Parathyroid adenoma (tissue), 2 donors: Measurements from ENCODE around the gene CFAP107.

Experiments used
- H2AFZ ChIP-seq: fragments of 300-600 bp; sonication (generic); one replicate; pipeline ENCODE4 v1.7.0; 2017; ENCODE audit warnings: antibody characterized with exemption, mild to moderate bottlenecking
- H3K27ac ChIP-seq: fragments of 300-600 bp; sonication (generic); one replicate; pipeline ENCODE4 v1.7.0; 2017
- H3K27me3 ChIP-seq: fragments of 300-600 bp; sonication (generic); one replicate; pipeline ENCODE4 v1.7.0; 2017; ENCODE audit warnings: low read length; ENCODE audit not compliant: control insufficient read depth, insufficient read depth
- H3K36me3 ChIP-seq: fragments of 300-600 bp; sonication (generic); one replicate; pipeline ENCODE4 v1.7.0; 2017; ENCODE audit warnings: low read length; ENCODE audit not compliant: control insufficient read depth, insufficient read depth
- H3K4me1 ChIP-seq: fragments of 300-600 bp; sonication (generic); one replicate; pipeline ENCODE4 v1.7.0; 2017; ENCODE audit warnings: control low read depth
- H3K4me2 ChIP-seq: fragments of 300-600 bp; sonication (generic); one replicate; pipeline ENCODE4 v1.7.0; 2017; ENCODE audit warnings: low read length
- H3K4me3 ChIP-seq: fragments of 300-600 bp; sonication (generic); one replicate; pipeline ENCODE4 v1.7.0; 2017; ENCODE audit warnings: low read depth, low read length
- H3K79me2 ChIP-seq: fragments of 300-600 bp; sonication (generic); one replicate; pipeline ENCODE4 v1.7.0; 2017; ENCODE audit warnings: control low read depth
- H3K9ac ChIP-seq: fragments of 300-600 bp; sonication (generic); one replicate; pipeline ENCODE4 v1.7.0; 2017; ENCODE audit warnings: mild to moderate bottlenecking
- H3K9me3 ChIP-seq: fragments of 300-600 bp; sonication (generic); one replicate; pipeline ENCODE4 v1.7.0; 2017; ENCODE audit warnings: low read length; ENCODE audit not compliant: control insufficient read depth
- TF ChIP-seq, protein P1 (sequence below): fragments of 300-600 bp; sonication (generic); IDR thresholded peaks from one replicate; pipeline ENCODE4 v1.7.0; 2017; ENCODE audit warnings: antibody characterized with exemption, mild to moderate bottlenecking
- donor health status: primary hyperparathyroidism.

The CFAP107 gene

DNA sequence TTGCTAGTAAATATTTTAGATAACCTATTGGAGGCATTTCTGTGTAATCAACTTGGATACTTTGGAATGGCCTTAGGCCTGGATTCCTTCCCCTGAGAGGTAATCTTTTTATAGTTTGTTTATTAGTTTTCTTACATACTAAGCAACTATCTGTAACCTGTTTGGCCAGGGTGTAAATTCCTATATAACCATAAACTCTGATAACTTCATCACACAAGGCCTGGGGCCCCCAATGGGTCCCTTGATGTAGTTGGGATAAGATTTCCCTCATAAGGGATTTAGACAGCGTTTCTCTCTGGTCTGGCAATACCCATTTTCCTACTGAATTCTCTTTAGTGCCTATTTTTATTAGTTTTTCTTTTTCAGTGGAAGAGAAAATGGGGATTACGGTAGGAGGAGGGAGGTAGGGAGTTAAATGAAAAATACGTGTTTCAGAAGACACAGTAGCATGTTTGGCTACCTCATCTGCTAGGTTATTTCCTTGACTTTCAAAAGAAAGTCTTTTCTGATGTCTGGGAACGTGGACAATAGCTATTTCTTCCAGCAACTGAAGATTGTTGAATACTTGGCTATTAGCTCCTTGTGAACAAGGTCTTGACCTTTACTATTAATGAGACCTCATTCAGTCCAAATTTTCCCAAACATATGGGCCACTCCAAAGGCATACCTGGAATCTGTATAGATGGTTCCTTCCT lies 37.5 kb upstream of the CFAP107 start:
- no peaks in the 10 kb centered on the region for H3K36me3 ChIP-seq
- H3K4me1 ChIP-seq, result no peaks in the 10 kb centered on the region
- H3K4me2 ChIP-seq, result no peak overlapping the region
- no peaks in the 10 kb centered on the region for H3K79me2 ChIP-seq
- H3K27me3 ChIP-seq, result no peaks in the 10 kb centered on the region
- no peaks in the 10 kb centered on the region for H3K9me3 ChIP-seq
- TF ChIP-seq, protein P1, sequence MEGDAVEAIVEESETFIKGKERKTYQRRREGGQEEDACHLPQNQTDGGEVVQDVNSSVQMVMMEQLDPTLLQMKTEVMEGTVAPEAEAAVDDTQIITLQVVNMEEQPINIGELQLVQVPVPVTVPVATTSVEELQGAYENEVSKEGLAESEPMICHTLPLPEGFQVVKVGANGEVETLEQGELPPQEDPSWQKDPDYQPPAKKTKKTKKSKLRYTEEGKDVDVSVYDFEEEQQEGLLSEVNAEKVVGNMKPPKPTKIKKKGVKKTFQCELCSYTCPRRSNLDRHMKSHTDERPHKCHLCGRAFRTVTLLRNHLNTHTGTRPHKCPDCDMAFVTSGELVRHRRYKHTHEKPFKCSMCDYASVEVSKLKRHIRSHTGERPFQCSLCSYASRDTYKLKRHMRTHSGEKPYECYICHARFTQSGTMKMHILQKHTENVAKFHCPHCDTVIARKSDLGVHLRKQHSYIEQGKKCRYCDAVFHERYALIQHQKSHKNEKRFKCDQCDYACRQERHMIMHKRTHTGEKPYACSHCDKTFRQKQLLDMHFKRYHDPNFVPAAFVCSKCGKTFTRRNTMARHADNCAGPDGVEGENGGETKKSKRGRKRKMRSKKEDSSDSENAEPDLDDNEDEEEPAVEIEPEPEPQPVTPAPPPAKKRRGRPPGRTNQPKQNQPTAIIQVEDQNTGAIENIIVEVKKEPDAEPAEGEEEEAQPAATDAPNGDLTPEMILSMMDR, result no peak
- H2AFZ ChIP-seq, result no peak overlapping the region
- no peak overlapping the region for H3K4me3 ChIP-seq
- no peak overlapping the region for H3K9ac ChIP-seq
- H3K27ac ChIP-seq, result no peak overlapping the region

DNA sequence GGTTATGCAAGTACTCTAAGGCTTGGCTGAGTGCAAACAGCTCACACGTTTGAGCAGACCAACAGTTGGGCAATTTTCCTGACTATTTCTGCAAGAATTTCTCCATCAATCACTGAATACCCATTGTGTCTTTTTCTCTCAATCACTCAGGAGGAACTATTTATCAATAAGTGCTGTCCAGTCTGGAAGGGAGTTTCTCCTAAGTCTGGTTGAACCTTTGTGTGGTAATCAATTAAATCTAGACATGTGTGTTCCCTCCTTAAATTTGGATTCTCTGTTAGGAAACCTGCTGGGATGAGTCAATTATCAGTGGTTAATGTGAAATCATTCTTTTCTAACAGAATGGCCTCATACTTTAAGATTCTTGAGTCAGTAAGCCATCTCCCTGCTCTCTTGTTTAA lies 36.9 kb upstream of the CFAP107 start:
- TF ChIP-seq, protein P1, result no peak

DNA sequence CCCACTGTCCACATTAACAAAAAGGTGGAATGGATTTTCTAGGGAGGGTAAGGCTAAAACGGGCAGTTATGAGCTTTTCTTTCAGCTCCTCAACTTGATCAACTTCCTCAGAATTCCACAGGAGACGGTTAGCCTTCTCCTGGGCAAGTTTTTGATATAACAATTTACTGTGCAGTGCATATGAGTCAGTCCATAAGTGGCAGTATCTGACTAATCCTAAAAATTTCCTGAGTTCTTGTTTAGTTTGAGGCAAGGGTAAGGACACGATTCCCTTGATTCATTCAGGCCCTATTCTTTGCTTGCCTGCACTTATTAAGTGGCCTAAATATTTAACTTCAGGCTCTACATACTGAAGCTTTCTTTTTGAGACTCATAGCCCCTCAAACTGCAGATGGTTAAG lies 36.3 kb upstream of the CFAP107 start:
- no peak overlapping the region for H3K9ac ChIP-seq
- no peak overlapping the region for H3K27ac ChIP-seq

More for the DNA sequence above, 36.9 kb upstream of the CFAP107 start:
- Histone ChIP-seq H3K27ac (no peak overlapping the region), H2AFZ (no peak overlapping the region), H3K79me2 (no peaks in the 10 kb centered on the region), H3K9ac (no peak overlapping the region), H3K9me3 (no peaks in the 10 kb centered on the region), H3K4me2 (no peak overlapping the region), H3K4me3 (no peak overlapping the region), H3K4me1 (no peaks in the 10 kb centered on the region), H3K27me3 (no peaks in the 10 kb centered on the region), H3K36me3 (no peaks in the 10 kb centered on the region)

DNA sequence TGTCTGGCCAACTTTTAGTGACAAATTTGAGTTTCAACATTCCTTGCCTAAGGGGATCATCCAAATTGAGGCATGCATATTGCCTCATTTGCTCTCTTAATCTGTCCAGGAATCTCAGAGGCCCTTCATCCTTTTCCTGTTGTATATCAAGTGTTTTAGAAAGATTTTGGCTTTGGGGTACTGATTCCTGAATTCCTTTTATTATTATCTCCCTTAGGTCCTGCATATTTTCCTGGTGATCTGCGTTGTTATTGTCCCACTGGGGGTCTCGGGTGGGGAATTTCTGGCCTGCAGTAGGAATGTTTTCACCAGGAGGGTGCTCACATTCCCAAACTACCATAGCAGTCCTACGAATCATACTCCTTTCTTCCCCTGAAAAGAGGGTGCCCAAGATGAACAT lies 34.5 kb upstream of the CFAP107 start:
- Histone ChIP-seq H3K4me3 (no peak overlapping the region), H3K36me3 (no peaks in the 10 kb centered on the region), H3K9ac (no peak overlapping the region), H3K27me3 (no peaks in the 10 kb centered on the region), H3K4me2 (no peak overlapping the region), H3K27ac (no peak overlapping the region), H3K79me2 (no peaks in the 10 kb centered on the region), H3K4me1 (no peaks in the 10 kb centered on the region), H2AFZ (no peak overlapping the region), H3K9me3 (no peaks in the 10 kb centered on the region)
- TF ChIP-seq, protein P1, result no peak

More for the DNA sequence above, 36.3 kb upstream of the CFAP107 start:
- Histone ChIP-seq H3K4me2 (no peak overlapping the region), H3K4me3 (no peak overlapping the region), H3K79me2 (no peaks in the 10 kb centered on the region), H2AFZ (no peak overlapping the region), H3K9me3 (no peaks in the 10 kb centered on the region), H3K27me3 (no peaks in the 10 kb centered on the region), H3K36me3 (no peaks in the 10 kb centered on the region), H3K4me1 (no peaks in the 10 kb centered on the region)
- TF ChIP-seq, protein P1, result no peak

DNA sequence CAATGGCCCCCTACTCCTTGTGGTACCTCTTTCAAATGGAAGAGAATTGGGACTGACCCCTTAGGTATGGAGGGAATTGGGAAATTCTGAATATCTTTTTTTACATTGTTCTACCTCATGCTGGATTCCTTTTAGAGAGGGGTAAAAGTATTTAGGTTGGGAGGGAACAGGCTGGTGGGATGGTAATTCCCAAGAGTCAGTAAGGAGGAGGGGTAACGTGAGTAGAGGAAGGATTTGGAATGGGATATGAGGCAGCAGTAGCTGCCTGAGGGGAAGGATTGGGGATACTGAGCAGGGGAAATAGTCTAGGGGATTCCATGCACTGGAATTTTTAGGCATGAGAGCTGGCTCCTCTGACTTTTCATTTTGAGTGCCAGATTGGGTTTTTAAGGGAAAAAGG lies 33.9 kb upstream of the CFAP107 start:
- Histone ChIP-seq H3K36me3 (no peaks in the 10 kb centered on the region), H3K4me3 (no peak overlapping the region), H3K4me1 (no peaks in the 10 kb centered on the region), H3K27ac (no peak overlapping the region), H3K27me3 (no peaks in the 10 kb centered on the region), H2AFZ (no peak overlapping the region), H3K9ac (no peak overlapping the region), H3K9me3 (no peaks in the 10 kb centered on the region), H3K79me2 (no peaks in the 10 kb centered on the region), H3K4me2 (no peak overlapping the region)
- TF ChIP-seq, protein P1, result no peak
